GM19328 (cell line): ENCODE data around the gene LIMK2.
A peak's percentile ranks its signal among the peaks of the same experiment; 100 is the strongest.
"Not testable (repeated sequence)": the region's sequence is repeated elsewhere in the genome, so short reads cannot be mapped to it uniquely, and the experiment has no call there.

Experiments
- ATAC-seq: cut with Tn5 transposase; IDR thresholded peaks from one replicate; pipeline ENCODE4 v1.9.1; 2021; ENCODE audit warnings: mild to moderate bottlenecking, moderate library complexity; ENCODE audit not compliant: unreplicated experiment

Gene LIMK2

GRCh38 chr22:31211862-31212730 is at the start of gene LIMK2:
Gene LIMK2, plus strand, starts transcription at chr22:31212298. Its CDS starts 111 bp downstream, at chr22:31212409.
- peak; percentile 80 for ATAC-seq

- ATAC-seq: no peak
These were observed 41.1 kb upstream of the LIMK2 start for GRCh38 chr22:31170971-31171370.

GRCh38 chr22:31171734-31172133 is 40.4 kb upstream of the LIMK2 start:
- not testable (repeated sequence) for ATAC-seq

- no peak for ATAC-seq
These were observed 38.5 kb upstream of the LIMK2 start for GRCh38 chr22:31173386-31174145.

GRCh38 chr22:31176923-31177322 is 35.2 kb upstream of the LIMK2 start:
- ATAC-seq: no peak

- no peak for ATAC-seq
These were observed 34.5 kb upstream of the LIMK2 start for GRCh38 chr22:31177420-31178162.

- no peak for ATAC-seq
These were observed 33.2 kb upstream of the LIMK2 start for GRCh38 chr22:31178859-31179258.

- ATAC-seq: no peak
These were observed 32.8 kb upstream of the LIMK2 start for GRCh38 chr22:31179345-31179744.

GRCh38 chr22:31184015-31184414 is 28.1 kb upstream of the LIMK2 start:
- ATAC-seq: no peak

- no peak for ATAC-seq
These were observed 27.0 kb upstream of the LIMK2 start for GRCh38 chr22:31185056-31185455.

- no peak for ATAC-seq
These were observed 24.5 kb upstream of the LIMK2 start for GRCh38 chr22:31187627-31188026.

- no peak for ATAC-seq
These were observed 19.6 kb upstream of the LIMK2 start for GRCh38 chr22:31192513-31192912.

- no peak for ATAC-seq
These were observed 19.0 kb upstream of the LIMK2 start for GRCh38 chr22:31193092-31193491.

- ATAC-seq: not testable (repeated sequence)
These were observed 17.4 kb upstream of the LIMK2 start for GRCh38 chr22:31194681-31195080.

GRCh38 chr22:31199187-31199586 is 12.9 kb upstream of the LIMK2 start:
- no peak for ATAC-seq

GRCh38 chr22:31204352-31204984 is 7.6 kb upstream of the LIMK2 start:
- not testable (repeated sequence) for ATAC-seq

- ATAC-seq: not testable (repeated sequence)
These were observed 7.0 kb upstream of the LIMK2 start for GRCh38 chr22:31205059-31205458.

- ATAC-seq: not testable (repeated sequence)
These were observed 5.6 kb upstream of the LIMK2 start for GRCh38 chr22:31206460-31206859.

- no peak for ATAC-seq
These were observed 5.0 kb upstream of the LIMK2 start for GRCh38 chr22:31206896-31207687.
